Gastrocnemius medialis (tissue), 4 donors: Measurements from ENCODE around the gene KMT2E.

Experiments used
- CTCF ChIP-seq, 5 experiments: fragments of 450-650 bp in 3 of 5; fragments of 200-600 bp in 2 of 5; sonication (generic) in 2 of 5; IDR thresholded peaks in 4 of 5; conservative IDR thresholded peaks in 1 of 5; 1 replicate in 4 of 5; 2 replicates in 1 of 5; pipeline ENCODE4 v1.5.1; 2016 to 2019; ENCODE audit warnings: antibody characterized with exemption in 5 of 5, mild to moderate bottlenecking in 3 of 5, moderate library complexity in 3 of 5
- POLR2A ChIP-seq, 2 donors: fragments of 450-650 bp; IDR thresholded peaks; one replicate each; pipeline ENCODE4 v1.6.1; 2017; ENCODE audit warnings: antibody characterized with exemption in 2 of 2, mild to moderate bottlenecking in 2 of 2, moderate library complexity in 2 of 2

- no peak for TF ChIP-seq CTCF (IDR thresholded peaks at IDR 0.05 in 4 of 5, conservative IDR thresholded peaks at IDR 0.05 in 1 of 5)
- no peak for TF ChIP-seq POLR2A (IDR thresholded peaks at IDR 0.05)
These were observed 46.9 kb upstream of the KMT2E start for GRCh38 chr7:104967088-104967487.
